GM19324 (cell line): ENCODE measurements around the gene EIF5.

Experiments
- ATAC-seq: cut with Tn5 transposase; IDR thresholded peaks from one replicate; pipeline ENCODE4 v1.9.1; 2021; ENCODE audit warnings: mild to moderate bottlenecking, moderate library complexity; ENCODE audit not compliant: unreplicated experiment, low FRiP score

Gene EIF5

DNA sequence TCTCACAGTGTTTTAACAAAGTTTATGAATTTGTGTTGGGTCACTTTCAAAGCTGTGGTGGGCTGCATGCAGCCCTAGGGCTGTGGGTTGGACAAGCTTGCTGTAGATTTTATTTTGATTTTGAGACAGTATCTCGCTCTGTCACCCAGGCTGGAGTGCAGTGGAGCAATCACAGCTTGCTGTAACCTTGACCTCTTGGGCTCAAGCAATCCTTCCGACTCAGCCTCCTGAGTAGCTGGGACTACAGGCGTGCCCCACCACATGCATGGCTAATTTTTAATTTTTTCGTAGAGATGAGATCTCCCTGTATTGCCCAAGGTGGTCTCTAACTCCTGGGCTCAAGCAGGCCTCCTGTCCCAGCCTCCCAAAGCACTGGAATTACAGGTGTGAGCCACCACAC, 56.6 kb downstream of the EIF5 start:
- no peak for ATAC-seq

DNA sequence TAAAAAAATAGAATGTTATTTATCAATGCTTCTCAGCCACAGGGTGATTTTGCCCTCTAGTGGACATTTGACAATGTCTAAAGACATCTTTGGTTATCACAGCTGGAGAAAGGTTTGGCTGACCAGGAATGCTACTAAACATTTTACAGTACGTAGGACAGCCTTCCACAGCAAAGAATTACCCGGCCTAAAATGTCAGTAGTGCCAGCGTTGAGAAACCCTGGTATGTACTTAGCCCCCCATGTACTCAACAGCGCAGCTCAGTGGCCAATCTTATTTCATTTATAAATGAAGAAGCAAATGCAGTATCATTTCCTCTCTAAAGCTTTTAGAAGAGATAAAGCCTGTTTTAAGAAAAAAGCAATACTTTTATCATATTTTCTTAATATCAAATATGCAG, 57.0 kb downstream of the EIF5 start:
- ATAC-seq: no peak

DNA sequence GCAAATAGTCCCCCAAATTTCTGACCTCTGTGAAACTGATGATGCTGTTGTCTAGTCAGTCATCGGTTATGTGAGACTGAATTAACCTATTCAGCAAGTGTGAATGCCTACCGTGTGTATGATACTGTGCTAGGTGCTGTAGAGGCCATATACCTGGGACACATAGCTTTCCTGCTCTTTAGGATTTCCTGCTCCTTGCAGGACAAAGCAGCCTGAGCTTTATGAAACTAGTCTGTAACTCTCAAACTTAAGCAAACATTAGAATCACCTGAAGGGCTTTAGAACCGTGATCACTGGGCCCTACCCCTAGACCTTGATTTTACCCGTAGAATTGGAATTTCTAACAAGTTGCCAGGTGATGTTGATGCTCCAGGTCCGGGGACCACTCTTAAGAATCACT, 58.1 kb downstream of the EIF5 start:
- ATAC-seq: no peak

DNA sequence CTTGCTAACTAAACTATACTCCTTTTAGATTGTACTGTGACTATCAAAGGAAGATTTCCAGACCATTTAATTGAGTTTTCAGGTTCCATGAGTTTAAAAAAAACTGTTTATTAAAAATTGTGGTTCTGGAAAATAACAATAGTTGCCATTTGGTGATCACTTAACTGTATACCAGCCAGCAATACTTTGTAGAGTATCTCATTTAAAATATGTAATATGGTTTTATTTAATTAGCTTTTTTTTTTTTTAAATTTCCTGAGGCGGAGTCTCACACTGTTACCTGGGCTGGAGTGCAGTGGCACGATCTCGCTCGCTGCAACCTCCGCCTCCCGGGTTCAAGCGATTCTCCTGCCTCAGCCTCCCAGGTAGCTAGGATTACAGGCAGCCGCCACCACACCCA, 58.5 kb downstream of the EIF5 start:
- no peak for ATAC-seq

DNA sequence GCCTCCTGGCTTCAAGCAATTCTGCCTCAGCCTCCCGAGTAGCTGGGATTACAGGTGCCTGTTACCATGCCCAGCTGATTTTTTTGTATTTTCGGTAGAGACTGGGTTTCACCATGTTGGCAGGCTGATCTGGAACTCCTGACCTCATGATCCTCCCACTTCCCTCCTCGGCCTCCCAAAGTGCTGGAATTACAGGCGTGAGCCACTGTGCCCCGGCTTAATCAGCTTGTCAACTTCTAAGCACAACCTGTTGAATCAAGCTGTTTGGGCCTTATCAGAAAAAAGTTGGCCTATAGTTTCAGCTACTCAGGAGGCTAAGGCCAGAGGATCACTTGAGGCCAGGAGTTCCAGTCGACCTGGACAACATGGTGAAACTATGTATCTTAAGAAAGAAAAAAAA, 59.0 kb downstream of the EIF5 start:
- ATAC-seq: no peak

DNA sequence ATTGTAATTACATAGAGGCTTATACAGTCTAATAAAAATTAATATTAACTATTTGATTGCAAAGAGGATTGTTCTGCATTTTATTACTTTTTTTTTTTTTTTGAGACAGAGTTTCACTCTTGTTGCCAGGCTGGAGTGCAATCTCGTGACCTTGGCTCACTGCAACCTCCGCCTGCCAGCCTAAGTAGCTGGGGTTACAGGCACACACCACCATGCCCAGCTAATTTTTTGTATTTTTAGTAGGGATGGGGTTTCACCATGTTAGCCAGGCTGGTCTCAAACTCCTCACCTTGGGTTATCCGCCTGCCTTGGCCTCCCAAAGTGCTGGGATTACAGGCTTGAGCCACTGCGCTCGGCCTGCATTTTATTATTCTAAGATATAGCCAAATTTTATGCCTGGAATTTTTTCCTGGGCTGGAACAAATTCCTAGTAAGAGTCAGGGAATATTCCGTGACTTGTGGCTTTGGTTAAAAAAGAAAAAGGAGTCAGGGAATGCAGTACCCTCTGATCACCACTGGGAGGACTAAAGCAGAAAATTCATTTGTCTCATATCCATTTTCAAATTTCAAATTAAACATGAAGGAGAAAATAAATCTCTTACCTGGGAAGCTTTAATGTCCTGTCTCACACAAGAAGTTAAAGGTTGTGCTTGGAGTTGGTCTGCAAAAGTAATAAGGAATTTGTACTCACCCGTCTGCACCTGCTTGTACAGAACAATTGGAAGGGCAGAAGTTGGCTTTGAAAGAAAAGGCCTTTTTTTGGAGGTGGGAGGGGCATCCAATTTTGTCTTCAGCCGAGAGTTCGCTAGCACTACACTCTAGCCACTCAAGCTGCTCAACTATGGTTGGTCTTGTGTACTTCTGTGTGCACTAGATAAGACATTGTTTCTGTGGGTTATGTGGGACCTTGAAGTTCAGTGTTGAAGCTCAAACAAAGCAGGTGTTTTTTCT, 59.9 kb downstream of the EIF5 start:
- no peak for ATAC-seq
